HG03439 (cell line): Measurements from ENCODE around the gene POU2F3.

Experiments
- ATAC-seq: cut with Tn5 transposase; IDR thresholded peaks from one replicate; pipeline ENCODE4 v1.9.1; 2021; ENCODE audit warnings: mild to moderate bottlenecking, moderate library complexity; ENCODE audit not compliant: unreplicated experiment

POU2F3 gene

DNA sequence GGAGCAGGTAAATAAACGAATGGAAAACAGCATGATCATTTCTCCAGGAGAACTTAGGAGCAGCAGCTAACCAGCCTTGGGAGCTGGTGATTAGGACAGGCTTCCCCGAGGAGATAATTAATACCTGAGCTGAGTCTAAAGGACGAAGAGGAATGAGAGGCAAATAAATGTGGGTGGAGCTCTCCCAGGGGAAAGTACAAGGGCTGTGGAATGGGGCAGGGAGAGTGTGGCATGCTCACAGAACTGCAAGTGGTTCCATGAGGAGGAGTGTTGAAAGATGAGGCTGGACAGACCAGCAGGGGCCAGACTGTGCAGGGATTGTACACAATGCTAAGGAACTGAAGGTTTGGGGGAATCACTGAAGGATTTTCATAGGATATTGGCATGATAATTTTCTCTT lies 70.9 kb downstream of the POU2F3 start:
- ATAC-seq, result no peak

DNA sequence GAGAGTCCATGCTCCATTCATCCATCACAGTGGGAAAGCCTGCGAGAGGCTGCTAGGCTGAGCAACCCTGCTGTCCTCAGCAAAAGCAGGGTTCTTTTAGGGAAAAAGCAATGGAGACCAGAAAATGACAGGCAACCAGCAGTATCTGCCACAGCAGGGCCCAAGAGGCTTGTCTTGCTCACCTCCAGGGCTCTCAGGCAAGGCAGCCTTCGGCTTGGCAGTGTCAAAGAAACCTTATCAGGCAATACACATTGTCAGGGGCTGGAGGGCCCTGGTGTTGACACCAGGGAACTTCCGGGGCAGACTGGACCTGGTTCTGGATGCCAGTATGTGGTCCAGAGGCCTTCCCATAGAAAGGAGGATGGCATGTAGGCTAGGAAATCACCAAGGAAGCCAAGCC lies 74.9 kb downstream of the POU2F3 start:
- ATAC-seq, result no peak

DNA sequence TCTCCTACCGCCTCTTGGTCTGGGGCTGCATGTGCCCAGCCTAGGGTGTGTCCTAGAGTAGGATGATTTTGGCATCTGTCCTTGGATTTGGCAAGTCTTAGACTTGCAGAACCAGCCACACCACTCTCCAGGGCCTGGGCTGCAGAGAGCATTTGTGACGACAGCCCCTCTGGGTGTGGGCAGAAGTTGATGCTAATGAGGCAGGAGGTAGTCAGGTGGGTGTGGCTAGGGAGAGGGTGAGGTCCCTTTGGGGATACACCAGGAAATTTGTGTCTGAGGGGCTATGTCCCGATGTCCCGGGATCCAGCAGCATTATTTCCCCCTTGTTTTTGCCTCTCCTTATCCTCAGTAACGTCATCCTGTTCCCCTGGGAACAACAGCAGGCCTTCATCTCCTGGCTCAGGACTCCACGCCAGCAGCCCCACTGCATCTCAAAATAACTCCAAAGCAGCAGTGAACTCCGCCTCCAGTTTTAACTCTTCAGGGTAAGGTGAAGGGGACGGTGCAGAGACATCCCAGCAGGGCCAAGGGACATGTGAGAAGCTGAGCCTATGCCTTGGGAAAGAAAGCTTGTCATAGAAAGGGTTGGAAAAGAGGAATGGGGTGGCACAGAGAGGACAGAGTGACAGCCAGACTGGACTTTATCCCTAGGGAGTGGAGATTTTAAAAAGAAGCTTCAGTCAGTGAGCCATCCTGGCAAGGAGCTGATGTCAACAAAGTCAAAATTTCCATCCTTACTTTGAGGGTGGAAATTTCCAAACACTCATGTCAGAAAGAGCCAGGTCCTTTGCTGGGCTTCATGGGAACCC lies 77.1 kb downstream of the POU2F3 start:
- no peak for ATAC-seq

DNA sequence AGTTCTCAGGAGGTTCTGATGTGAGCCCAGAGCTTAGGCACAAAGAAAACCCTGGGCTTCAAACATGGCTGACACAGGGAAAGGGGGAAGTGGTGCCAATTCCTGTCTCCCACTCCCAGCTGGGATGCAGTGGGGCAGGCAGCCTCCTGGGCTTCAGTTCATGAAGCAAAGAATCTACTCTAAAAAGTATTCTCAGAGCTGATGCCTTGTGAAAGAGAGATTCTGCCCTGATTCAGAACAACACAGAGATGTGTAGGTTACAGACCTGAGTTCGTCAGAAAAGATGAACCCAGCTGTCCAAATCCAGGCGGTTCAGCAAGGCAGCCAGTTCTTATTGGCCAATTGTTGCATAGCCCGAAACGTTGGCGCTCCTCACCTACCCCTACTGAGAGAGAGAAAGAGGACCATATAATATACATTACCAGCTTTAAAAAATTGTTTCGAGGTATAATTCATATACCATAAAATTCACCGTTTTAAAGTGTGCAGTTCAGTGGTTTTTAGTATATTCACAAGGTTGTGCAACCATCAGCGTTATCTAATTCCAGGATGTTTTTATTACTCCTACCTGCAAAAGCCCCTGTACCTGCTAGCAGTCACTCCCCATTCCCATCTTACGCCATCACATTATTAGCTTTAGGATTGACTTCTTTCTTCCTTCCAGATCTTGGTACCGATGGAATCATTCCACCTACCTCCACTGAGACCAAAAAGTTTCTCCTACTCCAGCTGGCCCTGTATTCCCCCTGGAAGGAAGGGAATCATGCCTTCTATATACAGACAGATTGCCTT lies 77.9 kb downstream of the POU2F3 start:
- ATAC-seq, result no peak

DNA sequence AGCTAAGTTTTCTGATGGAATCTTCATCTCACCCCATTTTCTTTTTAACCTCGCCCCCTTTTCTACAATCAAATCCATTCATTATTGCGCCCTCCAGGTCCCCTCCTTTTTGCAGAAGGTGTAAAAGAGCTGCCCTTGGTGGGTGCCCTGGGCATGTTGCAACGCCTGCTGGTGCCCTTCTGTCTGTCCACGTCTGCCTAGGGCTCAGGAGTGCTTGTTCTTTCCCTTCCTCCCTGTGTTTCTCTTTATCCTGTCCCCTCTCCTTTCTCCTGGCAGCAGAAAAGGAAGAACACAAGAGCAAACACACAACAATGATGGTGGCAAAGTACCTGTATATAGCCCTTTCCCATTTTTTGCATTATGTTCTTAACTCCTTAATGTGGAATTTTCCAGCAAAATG lies 79.0 kb downstream of the POU2F3 start:
- ATAC-seq, result no peak

DNA sequence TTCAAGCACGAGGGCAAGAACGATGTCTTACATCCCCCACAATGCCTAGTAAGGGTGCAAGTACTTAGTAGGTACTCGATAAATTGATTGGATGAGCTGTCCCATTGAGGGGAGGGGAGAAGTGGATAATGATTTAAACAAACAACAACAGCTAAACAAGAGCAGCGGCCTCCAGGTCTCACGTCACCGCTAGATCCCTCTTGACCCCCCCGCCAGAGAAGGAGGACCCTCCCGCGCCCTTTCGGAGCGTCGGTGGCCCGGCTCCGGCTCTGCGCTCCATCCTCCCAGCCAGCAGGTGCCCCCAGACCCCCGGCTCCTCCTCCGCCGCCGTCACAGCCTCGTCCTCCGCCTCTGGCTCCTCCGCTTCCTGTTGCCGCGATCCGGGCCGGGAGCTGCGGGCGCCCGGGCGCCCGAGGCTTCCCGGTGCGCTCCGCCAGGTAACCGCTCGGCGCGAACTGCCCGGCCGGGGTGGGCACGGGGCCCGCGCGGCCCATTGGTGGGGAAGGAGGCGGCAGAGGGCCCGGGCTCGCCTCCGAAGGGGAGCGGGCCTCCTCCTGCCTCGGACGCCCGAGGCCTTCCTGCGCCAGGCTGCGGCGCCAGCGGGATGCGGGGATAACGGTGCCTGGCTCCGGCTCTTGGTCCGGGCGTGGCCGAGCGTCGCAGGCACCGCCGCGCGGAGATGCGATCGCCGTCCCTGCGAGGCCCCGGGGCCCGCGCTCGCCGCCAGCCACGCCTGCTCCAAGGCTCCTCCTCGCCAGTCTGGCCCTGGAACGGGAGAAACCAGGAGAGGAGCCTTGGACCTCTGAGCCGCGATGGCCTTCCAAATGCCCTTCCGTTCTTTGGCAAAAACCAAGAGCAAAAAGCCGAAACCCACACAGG lies 85.2 kb downstream of the POU2F3 start, which contains the start of gene TLCD5:
Gene TLCD5 (plus strand): TSS at position 368 of the 879 bp plus-strand sequence. CDS start 2,143 bp downstream, outside the sequence.
- ATAC-seq, result no peak

DNA sequence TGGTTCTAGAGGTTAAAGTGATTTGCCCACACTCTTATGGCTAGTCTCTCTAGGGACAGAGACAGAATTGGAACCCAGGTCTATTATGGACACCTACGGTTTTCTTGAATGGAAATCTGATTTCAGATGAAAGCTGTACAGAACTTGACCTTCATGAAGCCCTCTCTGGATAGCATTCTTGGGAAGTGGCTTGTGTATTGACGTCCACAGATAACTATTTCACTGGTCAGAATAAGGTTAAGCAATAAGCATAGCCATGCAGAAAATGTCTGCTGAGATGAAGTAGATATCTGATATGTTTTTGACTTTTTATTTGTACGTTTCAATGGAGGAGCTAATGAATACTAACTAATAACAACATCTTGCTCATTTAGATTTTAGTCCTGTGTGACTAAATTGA lies 86.3 kb downstream of the POU2F3 start:
- ATAC-seq, result no peak

DNA sequence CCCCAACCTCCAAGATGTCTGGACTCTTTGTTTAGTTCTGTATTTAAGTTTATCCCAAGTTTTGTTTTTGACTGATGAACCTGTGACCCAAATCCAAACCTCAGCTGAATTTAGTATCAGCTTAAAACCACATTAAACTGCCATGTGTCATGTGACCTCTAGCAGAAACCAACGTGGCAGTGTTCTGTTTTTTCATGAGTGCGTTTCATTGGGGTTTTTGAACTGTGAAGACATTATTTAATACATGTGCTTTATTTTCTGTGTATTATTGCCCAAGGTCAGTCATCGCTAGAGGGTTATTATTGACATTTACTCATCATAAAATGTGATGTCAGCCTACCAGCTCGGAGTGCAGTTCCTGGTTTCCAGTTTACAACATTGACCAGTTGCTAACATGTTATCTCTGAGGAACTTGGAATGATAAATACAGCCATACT lies 86.9 kb downstream of the POU2F3 start:
- no peak for ATAC-seq

DNA sequence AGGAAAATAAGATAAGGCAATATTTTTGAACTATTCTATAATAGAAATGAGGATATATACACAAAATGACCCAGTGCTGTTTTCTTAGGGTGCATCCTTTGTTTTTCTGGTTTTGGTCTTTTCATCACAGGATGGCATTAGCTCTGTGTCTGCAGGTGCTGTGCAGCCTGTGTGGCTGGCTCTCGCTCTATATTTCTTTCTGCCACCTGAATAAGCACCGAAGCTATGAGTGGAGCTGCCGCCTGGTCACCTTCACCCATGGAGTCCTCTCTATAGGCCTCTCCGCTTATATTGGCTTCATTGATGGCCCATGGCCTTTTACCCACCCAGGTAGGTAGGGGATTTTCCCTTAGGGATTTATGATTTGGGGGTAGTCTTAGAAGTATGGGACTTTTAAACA lies 87.4 kb downstream of the POU2F3 start:
- no peak for ATAC-seq

DNA sequence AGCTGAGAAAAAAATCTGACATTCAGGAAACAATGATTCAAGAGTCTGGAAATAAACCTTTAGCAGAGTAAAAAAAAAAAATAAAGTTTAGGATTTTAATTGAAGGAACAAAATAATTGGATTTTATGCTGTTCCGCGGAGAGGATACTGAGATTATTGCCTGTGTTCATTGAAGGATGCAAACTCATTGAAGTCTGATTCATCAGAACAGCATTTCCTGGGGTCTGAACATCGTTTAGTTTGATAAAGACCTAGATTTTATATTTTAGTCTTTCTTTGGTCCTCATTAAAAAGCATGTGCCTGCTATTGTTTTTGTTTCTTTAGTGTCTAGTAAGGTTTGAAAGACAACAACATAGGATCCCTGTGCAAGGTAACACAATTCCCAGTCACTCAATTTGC lies 89.6 kb downstream of the POU2F3 start:
- ATAC-seq, result no peak

DNA sequence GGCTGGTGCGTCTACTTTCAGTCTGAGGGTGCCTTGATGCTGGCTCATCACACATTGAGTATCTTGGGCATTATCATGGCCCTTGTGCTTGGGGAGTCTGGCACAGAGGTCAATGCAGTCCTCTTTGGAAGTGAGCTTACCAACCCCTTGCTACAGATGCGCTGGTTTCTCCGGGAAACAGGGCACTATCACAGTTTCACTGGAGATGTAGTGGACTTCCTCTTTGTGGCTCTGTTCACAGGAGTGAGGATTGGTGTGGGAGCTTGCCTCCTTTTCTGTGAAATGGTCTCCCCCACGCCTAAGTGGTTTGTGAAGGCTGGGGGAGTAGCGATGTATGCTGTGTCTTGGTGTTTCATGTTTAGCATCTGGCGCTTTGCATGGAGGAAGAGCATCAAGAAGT lies 90.1 kb downstream of the POU2F3 start:
- no peak for ATAC-seq

DNA sequence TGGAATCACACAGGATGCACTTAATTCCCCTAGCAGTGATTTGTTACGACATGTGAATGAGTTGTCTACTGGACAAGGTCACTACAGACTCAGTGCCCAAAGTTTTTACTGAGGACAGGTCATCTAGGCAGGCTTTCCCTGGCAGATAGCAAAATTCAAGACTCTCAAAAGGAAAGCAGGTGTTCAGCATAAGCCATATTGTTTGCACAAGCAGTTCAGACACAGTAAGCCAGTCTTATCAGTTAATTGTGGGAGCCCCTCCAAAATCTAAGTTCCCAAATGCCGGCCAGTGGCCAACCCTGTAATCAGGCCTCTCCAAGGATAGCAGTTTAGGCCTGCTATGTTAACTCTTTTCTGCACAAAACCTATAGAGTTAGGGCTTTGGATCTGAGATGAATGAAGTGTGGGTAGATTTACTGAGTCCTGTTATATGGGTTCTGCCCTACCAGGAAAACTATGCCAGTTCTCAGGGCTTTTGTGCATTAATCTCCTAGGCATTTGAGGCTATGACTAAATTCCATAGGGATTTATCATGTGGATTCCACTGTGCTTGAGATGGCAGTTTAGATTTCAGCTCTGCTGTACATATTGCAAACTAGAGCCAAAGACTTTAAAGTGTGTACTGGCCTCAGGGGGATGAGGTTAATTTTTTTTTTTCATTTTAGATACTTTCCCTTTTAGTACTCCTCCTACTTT lies 91.5 kb downstream of the POU2F3 start:
- ATAC-seq, result no peak

DNA sequence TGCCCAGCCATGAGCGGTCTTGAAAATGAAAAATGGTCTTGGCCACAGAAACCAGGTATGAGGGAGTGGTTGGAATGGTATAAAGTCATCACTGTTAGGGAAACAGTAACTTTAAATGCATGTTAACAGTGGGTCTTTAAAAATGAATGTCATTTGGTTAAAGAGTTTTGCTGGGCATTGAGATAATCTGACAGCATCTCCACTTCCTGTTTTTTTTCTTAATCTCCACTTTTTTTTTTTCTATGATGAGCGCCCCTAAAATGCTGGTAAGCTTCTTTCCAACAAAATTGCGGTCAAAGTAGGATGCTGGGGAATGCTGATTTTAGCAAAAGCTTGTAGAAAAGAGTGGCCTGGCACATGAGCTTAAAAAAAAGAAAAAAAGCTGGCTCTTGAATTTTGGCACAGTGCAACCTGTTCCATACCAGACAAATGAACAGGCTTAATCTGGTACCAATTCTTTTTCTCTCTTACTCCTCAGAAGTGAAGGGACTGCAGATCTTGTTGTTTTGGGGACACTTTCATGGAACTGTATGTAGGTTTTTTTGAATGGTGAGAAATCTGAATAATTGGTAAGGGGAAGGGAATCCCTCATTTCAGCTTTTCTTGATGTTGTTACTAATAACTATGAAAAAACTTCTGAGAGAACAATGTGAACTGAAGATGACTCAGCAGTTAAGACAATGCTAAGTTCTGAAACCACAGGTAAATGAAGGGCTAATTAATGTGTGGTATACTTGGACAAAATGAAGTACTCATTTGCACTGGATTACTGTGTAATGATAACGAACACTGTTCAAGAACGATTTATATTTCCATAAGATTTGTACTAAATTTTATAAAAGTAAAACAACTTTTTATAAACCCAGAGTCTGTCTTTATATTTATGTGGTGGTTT lies 93.1 kb downstream of the POU2F3 start:
- no peak for ATAC-seq

DNA sequence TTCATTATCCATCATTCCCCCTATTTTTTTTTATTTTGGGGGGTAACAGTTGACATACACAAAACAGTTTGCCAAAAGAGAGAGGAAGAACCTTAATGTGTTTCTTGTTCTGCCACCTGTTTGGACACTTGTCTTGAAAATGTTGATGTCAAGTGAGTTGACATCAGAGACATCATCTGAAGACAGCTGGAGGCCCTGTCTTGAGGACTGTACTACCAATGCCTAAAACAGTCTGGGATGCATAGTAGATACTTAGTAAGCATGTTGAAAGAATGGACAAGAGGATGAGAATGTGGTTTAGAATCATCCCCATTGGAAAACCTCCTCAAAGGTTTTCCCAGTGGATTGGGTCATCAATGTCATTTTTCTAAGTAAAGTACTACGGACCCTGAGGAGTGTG lies 93.9 kb downstream of the POU2F3 start:
- no peak for ATAC-seq

DNA sequence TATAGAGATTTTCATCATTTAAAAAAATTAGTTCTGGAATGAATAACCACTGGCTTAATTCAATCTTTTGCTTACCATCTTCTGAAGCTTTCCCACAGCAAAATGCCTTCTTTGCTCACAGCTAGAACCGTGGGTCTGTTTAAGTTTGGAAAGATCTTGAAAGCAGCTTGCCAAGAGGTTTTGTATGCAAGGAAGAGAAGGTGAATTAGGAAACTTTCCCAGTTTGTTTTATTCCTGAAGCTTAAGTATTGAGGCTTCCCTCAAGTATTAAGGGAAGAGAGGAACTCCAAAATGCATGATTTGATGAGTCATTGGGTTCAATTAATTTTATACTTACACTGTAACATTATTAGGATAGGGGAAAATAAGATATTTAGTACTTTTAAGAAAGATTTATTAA lies 94.4 kb downstream of the POU2F3 start:
- no peak for ATAC-seq

DNA sequence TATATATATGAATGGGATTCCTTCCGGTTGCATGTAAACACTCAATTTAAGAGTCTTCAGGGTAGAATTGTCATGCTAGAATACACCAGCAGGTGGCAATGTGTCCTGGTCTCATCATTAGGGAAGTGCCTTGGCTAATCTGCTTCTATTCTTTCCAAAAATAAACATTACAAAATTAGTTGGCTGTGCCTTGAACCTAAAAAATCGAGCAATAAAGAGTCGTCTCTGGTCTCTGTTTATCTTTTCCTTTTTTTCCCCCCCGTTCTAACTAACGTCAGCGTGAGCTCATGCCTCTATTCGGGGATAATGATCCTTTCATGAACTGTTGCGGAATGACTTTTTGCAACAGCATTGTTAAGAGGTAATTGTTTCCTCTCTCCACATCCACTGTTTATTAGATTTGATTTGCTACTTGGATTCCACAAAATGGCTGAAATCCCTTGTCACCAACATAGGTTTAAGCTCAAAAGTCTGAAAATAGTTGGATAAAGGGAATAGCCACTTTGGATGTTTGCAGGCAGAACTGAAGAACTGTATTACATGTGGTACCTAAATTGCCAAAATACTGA lies 95.0 kb downstream of the POU2F3 start:
- peak; percentile 27 for ATAC-seq

DNA sequence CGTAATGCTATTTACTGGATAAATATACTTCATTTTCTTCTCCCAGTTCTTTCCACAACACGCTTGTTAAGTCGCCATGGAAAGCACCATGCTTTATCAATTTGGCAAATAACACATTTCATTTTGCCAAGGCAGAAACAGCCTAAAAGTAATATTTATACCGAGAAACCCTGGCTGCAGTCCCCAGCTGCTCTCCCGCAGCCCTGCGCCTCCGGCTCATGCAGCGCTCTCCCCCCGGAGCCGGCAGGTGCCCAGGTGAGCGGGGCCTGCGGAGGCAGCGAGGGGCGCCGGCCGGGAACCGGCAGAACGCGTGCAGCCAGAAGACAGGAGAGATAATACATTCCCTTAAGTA lies 95.6 kb downstream of the POU2F3 start:
- peak; percentile 11 for ATAC-seq

DNA sequence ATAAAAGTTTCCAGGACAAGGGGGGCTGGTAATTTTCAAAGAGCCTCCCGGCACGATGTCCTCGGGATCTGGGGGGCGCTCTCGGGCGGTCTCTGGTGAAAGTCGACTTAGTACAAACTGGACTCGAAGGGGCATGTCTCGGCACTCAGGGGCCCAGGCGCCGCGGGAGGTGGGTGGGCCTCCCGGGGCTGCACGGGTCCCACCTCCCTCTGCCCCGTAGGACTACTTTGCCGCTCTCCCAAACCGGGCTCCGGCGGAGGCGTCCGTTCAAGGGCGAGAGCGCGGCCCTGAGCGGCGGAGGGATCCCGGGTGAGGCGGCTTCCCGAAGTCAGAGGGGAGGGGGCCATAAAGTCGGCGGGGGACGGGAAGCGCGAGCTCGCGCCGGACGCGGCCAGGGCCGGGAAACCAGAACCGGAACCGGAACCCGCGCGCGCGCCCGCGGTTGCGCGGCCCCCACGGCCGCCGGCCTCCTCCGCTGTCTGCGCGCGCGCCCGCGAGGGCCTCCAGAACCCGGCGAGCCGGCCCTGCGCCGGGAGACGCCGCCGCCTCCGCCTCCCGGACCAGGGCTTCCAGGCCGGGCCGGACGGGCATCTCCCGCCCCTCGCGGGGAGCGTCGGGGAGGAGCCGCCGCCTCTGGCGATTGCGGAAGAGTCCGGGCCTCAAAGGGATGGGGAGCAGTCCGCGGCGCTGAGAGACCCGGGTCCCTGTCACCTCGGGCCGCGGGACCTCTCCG lies 96.1 kb downstream of the POU2F3 start, which contains the start of gene ARHGEF12:
Gene ARHGEF12 (plus strand): TSS at position 506 of the 733 bp plus-strand sequence. CDS start 831 bp downstream, outside the sequence.
- ATAC-seq, result peak; percentile 70
